Smooth muscle cell (in vitro differentiated cells): ENCODE data around the gene RCAN2. TPM values are rescaled to one million over a fixed set of nuclear protein-coding genes. Genes with fewer than 3 reads are reported as not detected.

Experiments
- DNase-seq: peaks from one replicate; lab custom pipeline; 2025; ENCODE audit not compliant: unreplicated experiment; lab: John Stamatoyannopoulos, UW
- H2AFZ ChIP-seq: fragments of 200-600 bp; sonication (generic); 2 replicates; pipeline ENCODE4 v1.6.0; 2016; ENCODE audit warnings: antibody characterized with exemption, low read depth, mild to moderate bottlenecking
- H3F3A ChIP-seq: fragments of 200-600 bp; sonication (generic); 2 replicates; pipeline ENCODE4 v1.6.0; 2017; ENCODE audit warnings: antibody characterized with exemption, low read depth
- H3K27ac ChIP-seq: fragments of 200-600 bp; sonication (generic); 2 replicates; pipeline ENCODE4 v1.5.1; 2016; ENCODE audit warnings: low read depth, mild to moderate bottlenecking
- H3K27me3 ChIP-seq: fragments of 200-600 bp; sonication (generic); 2 replicates; pipeline ENCODE4 v1.6.1; 2016; ENCODE audit warnings: low read depth, mild to moderate bottlenecking
- H3K36me3 ChIP-seq: fragments of 200-600 bp; sonication (generic); 2 replicates; pipeline ENCODE4 v1.5.1; 2016; ENCODE audit warnings: low read depth
- H3K4me1 ChIP-seq: fragments of 200-600 bp; sonication (generic); 2 replicates; pipeline ENCODE4 v1.5.1; 2016; ENCODE audit warnings: low read depth
- H3K4me2 ChIP-seq: fragments of 200-600 bp; sonication (generic); 2 replicates; pipeline ENCODE4 v1.6.0; 2016; ENCODE audit warnings: mild to moderate bottlenecking
- H3K4me3 ChIP-seq: fragments of 200-600 bp; sonication (generic); 2 replicates; pipeline ENCODE4 v1.5.1; 2016; ENCODE audit warnings: mild to moderate bottlenecking
- H3K79me2 ChIP-seq: fragments of 200-600 bp; sonication (generic); 2 replicates; pipeline ENCODE4 v1.6.0; 2016; ENCODE audit warnings: low read depth, mild to moderate bottlenecking
- H3K9ac ChIP-seq: fragments of 200-600 bp; sonication (generic); 2 replicates; pipeline ENCODE4 v1.6.0; 2016; ENCODE audit warnings: low read depth
- H3K9me3 ChIP-seq: fragments of 200-600 bp; sonication (generic); replicated peaks from 2 replicates; pipeline ENCODE4 v1.5.1; 2016; ENCODE audit warnings: low read depth
- H4K20me1 ChIP-seq: fragments of 200-600 bp; sonication (generic); 2 replicates; pipeline ENCODE4 v1.6.0; 2016; ENCODE audit warnings: low read depth
- WGBS: methylation state at CpG from one replicate; pipeline ENCODE4 v1.1.7; 2016; ENCODE audit warnings: low lambda C conversion rate; 5-methylcytosine and 5-hydroxymethylcytosine counted together
- polyA plus RNA-seq: library from polyadenylated mRNA; unstranded; fragments of >200 nt; fragmentation: Nextera tagmentation; extraction: Ambion mirVana; gene quantifications from 2 replicates; pipeline ENCODE4 v1.2.1, GENCODE V29; 2016
- total RNA-seq: library from RNA; depleted of rRNA; stranded (reverse); fragments of >200 nt; gene quantifications from 2 replicates; pipeline ENCODE4 v1.2.3, GENCODE V29; 2014
- TF ChIP-seq, protein P1 (sequence below): fragments of 200-600 bp; sonication (generic); IDR thresholded peaks from 2 replicates; pipeline ENCODE4 v1.5.1; 2017; ENCODE audit warnings: borderline replicate concordance, mild to moderate bottlenecking, antibody characterized with exemption; ENCODE audit not compliant: insufficient read depth, poor library complexity, severe bottlenecking

RCAN2 gene
- total and polyA plus RNA-seq, 2 experiments from 2014 or later, result 2.5 to 2.7 TPM

DNA sequence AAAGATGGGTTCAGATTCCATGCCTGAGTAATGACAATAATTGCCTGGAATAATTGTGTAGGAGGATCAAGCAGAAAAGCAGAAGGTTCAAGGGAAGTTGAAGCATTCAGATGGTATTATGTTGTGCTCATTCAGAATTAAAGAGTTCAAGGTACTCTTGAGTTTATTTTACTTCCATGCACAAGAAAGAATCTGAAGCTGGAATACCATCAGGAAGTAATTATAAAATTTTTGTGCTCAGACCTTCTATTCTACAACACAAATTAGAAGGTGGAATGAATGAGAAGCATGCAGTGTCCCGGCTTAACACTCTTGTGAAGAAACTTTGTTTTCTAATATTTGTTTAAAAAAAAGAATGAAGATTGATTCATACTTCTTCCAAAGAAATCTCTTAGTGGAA lies 181.1 kb downstream of the RCAN2 start:
- Histone ChIP-seq H3K4me2 (no peak overlapping the region), H3K27me3 (no peaks in the 10 kb centered on the region), H3K36me3 (no peaks in the 10 kb centered on the region), H3K27ac (no peak overlapping the region), H3K9ac (no peak overlapping the region), H3K4me1 (no peaks in the 10 kb centered on the region), H4K20me1 (no peaks in the 10 kb centered on the region), H3K9me3 (no peaks in the 10 kb centered on the region), H3K79me2 (no peaks in the 10 kb centered on the region), H2AFZ (no peak overlapping the region), H3K4me3 (no peak overlapping the region), H3F3A (no peaks in the 10 kb centered on the region)
- 89% methylated on average over 1 of the region's 1 CpG for WGBS
- TF ChIP-seq, protein P1, sequence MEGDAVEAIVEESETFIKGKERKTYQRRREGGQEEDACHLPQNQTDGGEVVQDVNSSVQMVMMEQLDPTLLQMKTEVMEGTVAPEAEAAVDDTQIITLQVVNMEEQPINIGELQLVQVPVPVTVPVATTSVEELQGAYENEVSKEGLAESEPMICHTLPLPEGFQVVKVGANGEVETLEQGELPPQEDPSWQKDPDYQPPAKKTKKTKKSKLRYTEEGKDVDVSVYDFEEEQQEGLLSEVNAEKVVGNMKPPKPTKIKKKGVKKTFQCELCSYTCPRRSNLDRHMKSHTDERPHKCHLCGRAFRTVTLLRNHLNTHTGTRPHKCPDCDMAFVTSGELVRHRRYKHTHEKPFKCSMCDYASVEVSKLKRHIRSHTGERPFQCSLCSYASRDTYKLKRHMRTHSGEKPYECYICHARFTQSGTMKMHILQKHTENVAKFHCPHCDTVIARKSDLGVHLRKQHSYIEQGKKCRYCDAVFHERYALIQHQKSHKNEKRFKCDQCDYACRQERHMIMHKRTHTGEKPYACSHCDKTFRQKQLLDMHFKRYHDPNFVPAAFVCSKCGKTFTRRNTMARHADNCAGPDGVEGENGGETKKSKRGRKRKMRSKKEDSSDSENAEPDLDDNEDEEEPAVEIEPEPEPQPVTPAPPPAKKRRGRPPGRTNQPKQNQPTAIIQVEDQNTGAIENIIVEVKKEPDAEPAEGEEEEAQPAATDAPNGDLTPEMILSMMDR, result no peak
- no peak for DNase-seq

DNA sequence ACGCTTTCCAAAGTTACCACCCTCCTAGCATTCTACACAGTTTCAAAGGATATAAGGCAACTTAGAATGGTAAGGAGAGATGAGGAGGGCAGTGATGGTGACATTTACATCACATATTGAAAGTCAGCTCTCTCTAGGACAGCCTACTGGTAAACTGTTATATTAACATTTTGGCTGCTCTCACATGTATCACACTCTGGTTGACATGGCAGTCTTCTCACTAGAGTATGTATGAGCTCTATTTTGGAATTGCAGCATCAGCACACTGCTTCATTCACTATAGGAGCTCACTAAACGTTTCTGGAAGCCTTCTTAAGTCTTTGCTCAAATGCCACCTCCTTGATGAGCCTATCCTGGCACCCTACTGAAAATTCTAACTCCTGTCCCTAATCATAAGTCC lies 184.8 kb downstream of the RCAN2 start:
- Histone ChIP-seq H3K27ac (no peak overlapping the region), H3K79me2 (no peaks in the 10 kb centered on the region), H3K27me3 (no peaks in the 10 kb centered on the region), H3K4me2 (no peak overlapping the region), H2AFZ (no peak overlapping the region), H3K9me3 (no peaks in the 10 kb centered on the region), H3F3A (no peaks in the 10 kb centered on the region), H3K9ac (no peak overlapping the region), H3K36me3 (no peaks in the 10 kb centered on the region), H3K4me3 (no peak overlapping the region), H4K20me1 (no peaks in the 10 kb centered on the region), H3K4me1 (no peaks in the 10 kb centered on the region)
- TF ChIP-seq, protein P1, result no peak
- DNase-seq, result no peak
- WGBS, result 81% methylated on average over 2 of the region's 2 CpGs

DNA sequence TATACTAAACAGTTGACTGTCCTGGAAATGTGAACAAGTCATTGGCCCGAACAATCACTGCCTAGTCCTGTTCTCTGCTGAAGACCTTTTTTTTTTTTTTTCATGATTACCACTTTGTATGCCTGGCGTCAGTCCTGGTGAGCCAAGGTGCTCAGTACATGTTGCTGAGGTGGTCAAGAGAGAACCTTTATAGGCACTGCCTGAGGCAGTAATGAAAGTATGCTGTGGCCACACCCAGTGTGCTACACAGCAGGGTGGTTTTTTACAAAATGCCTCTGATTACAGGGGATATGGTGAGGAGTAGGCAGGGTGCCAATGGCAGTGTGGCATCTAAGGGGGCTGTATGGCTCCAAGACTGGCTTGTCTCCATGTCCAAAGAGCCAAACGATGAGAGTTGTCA lies 185.4 kb downstream of the RCAN2 start:
- no peak for DNase-seq
- Histone ChIP-seq H3K79me2 (no peaks in the 10 kb centered on the region), H3F3A (no peaks in the 10 kb centered on the region), H3K36me3 (no peaks in the 10 kb centered on the region), H3K9ac (no peak overlapping the region), H3K4me1 (no peaks in the 10 kb centered on the region), H3K27me3 (no peaks in the 10 kb centered on the region), H4K20me1 (no peaks in the 10 kb centered on the region), H2AFZ (no peak overlapping the region), H3K9me3 (no peaks in the 10 kb centered on the region), H3K4me3 (no peak overlapping the region), H3K4me2 (no peak overlapping the region), H3K27ac (no peak overlapping the region)
- WGBS, result 86% methylated on average over 3 of the region's 3 CpGs
- TF ChIP-seq, protein P1, result no peak

GRCh38 chr6:46305236-46305635 lies 186.0 kb downstream of the RCAN2 start:
- no peak for DNase-seq
- H3K4me1 ChIP-seq, result no peaks in the 10 kb centered on the region
- TF ChIP-seq, protein P1, result no peak

More at GRCh38 chr6:46305236-46305635, 186.0 kb downstream of the RCAN2 start:
- no peaks in the 10 kb centered on the region for H3K36me3 ChIP-seq
- WGBS, result 83% methylated on average over 2 of the region's 2 CpGs
- H2AFZ ChIP-seq, result no peak overlapping the region
- H3K4me2 ChIP-seq, result no peak overlapping the region
- no peak overlapping the region for H3K27ac ChIP-seq
- no peaks in the 10 kb centered on the region for H3K27me3 ChIP-seq
- no peak overlapping the region for H3K9ac ChIP-seq
- no peaks in the 10 kb centered on the region for H3F3A ChIP-seq
- no peaks in the 10 kb centered on the region for H3K79me2 ChIP-seq
- no peaks in the 10 kb centered on the region for H4K20me1 ChIP-seq
- H3K9me3 ChIP-seq, result no peaks in the 10 kb centered on the region
- no peak overlapping the region for H3K4me3 ChIP-seq
